ENCODE measurements around the gene CRYBB1.

DNA sequence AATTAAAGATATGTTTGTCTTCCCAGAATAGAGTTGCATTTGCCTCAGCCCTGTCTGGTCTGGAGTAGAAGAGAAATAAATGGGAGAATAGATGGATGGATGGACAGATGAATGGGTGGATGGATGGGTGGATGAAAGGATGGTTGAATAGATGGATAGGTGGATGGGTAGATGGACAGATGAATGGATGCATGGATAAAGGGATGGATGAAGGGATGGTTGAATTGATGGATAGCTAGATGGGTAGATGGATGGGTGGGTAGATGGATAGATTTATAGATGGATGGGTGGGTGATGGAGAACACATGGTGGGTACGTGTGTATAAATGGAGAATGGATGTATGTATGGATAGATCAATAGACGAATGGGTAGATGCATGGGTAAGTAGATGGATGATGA lies 8.5 kb downstream of the CRYBB1 start:
- TF ChIP-seq, protein P1, sequence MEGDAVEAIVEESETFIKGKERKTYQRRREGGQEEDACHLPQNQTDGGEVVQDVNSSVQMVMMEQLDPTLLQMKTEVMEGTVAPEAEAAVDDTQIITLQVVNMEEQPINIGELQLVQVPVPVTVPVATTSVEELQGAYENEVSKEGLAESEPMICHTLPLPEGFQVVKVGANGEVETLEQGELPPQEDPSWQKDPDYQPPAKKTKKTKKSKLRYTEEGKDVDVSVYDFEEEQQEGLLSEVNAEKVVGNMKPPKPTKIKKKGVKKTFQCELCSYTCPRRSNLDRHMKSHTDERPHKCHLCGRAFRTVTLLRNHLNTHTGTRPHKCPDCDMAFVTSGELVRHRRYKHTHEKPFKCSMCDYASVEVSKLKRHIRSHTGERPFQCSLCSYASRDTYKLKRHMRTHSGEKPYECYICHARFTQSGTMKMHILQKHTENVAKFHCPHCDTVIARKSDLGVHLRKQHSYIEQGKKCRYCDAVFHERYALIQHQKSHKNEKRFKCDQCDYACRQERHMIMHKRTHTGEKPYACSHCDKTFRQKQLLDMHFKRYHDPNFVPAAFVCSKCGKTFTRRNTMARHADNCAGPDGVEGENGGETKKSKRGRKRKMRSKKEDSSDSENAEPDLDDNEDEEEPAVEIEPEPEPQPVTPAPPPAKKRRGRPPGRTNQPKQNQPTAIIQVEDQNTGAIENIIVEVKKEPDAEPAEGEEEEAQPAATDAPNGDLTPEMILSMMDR (IDR thresholded peaks at IDR 0.05): no peak
- TF ChIP-seq POLR2AphosphoS5 (IDR thresholded peaks at IDR 0.05) (no peak), POLR2A (IDR thresholded peaks at IDR 0.05) (no peak), EP300 (IDR thresholded peaks at IDR 0.05) (no peak)
